Measurements from ENCODE around the gene PSTPIP2.

DNA sequence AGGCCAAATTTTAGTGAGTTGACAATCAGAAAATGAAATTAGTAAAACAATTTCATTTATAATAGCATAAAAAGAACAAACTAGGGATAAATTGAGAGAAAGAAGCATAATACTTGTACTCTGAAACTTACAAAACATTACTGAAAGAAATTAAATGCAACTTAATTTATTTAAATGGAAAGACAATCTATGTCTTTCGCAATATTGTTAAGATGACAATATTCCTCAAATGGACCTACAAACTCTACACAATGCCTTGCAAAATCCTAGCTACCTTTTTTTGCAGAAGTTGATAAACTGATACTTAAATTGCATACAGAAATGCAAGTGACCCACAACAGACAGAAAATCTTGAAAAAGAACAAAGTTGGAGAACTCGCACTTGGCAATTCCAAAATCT is 114.0 kb downstream of the PSTPIP2 start:
- TF ChIP-seq, protein P1, sequence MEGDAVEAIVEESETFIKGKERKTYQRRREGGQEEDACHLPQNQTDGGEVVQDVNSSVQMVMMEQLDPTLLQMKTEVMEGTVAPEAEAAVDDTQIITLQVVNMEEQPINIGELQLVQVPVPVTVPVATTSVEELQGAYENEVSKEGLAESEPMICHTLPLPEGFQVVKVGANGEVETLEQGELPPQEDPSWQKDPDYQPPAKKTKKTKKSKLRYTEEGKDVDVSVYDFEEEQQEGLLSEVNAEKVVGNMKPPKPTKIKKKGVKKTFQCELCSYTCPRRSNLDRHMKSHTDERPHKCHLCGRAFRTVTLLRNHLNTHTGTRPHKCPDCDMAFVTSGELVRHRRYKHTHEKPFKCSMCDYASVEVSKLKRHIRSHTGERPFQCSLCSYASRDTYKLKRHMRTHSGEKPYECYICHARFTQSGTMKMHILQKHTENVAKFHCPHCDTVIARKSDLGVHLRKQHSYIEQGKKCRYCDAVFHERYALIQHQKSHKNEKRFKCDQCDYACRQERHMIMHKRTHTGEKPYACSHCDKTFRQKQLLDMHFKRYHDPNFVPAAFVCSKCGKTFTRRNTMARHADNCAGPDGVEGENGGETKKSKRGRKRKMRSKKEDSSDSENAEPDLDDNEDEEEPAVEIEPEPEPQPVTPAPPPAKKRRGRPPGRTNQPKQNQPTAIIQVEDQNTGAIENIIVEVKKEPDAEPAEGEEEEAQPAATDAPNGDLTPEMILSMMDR (IDR thresholded peaks at IDR 0.05): no peak
- no peak for TF ChIP-seq POLR2A (IDR thresholded peaks at IDR 0.05)
